ENCODE data around the gene RBM6.

The RBM6 gene

GRCh38 chr3:50118237-50118636 is 178.3 kb downstream of the RBM6 start:
- H3K27ac ChIP-seq (ENCODE audit: low read depth, low read length, poor library complexity, severe bottlenecking): no peak overlapping the region

GRCh38 chr3:50119786-50120185 is 179.8 kb downstream of the RBM6 start:
- no peak overlapping the region for H3K9ac ChIP-seq (ENCODE audit: low read length)
- H3K36me3 ChIP-seq (ENCODE audit: insufficient read depth, low read length): peaks cover 73% of the 10 kb centered on the region
- TF ChIP-seq CTCF (IDR thresholded peaks at IDR 0.05; ENCODE audit: low read length): no peak
- no peak for TF ChIP-seq EZH2 (IDR thresholded peaks at IDR 0.05; ENCODE audit: borderline replicate concordance, low read length)
- no peak overlapping the region for H3K4me3 ChIP-seq (ENCODE audit: low read depth, low read length, poor library complexity, severe bottlenecking)
- H3K9me2 ChIP-seq (ENCODE audit: low read depth, low read length): no peaks in the 10 kb centered on the region
- H3K79me2 ChIP-seq (ENCODE audit: insufficient read depth, low read length): no peaks in the 10 kb centered on the region
- no peak overlapping the region for H3K27ac ChIP-seq (ENCODE audit: low read depth, low read length, poor library complexity, severe bottlenecking)
- H3K27me3 ChIP-seq (ENCODE audit: insufficient read depth, low read length): no peaks in the 10 kb centered on the region
- no peak overlapping the region for H2AFZ ChIP-seq (ENCODE audit: low read length)
- H3F3A ChIP-seq (ENCODE audit: insufficient read depth, low read length): no peaks in the 10 kb centered on the region
- H3K4me2 ChIP-seq (ENCODE audit: low read length): no peak overlapping the region
- no peaks in the 10 kb centered on the region for H3K4me1 ChIP-seq (ENCODE audit: insufficient read depth, low read length, severe bottlenecking)
- H4K20me1 ChIP-seq (ENCODE audit: insufficient read depth, low read length): no peaks in the 10 kb centered on the region
- H3K9me3 ChIP-seq (ENCODE audit: low read length): no peaks in the 10 kb centered on the region

More at GRCh38 chr3:50118237-50118636, 178.3 kb downstream of the RBM6 start:
- H3K4me3 ChIP-seq (ENCODE audit: low read depth, low read length, poor library complexity, severe bottlenecking): no peak overlapping the region
- H3K9ac ChIP-seq (ENCODE audit: low read length): no peak overlapping the region
- H3K9me3 ChIP-seq (ENCODE audit: low read length): no peaks in the 10 kb centered on the region
- H3K27me3 ChIP-seq (ENCODE audit: insufficient read depth, low read length): no peaks in the 10 kb centered on the region
- peaks cover 89% of the 10 kb centered on the region for H3K36me3 ChIP-seq (ENCODE audit: insufficient read depth, low read length)
- no peaks in the 10 kb centered on the region for H3K79me2 ChIP-seq (ENCODE audit: insufficient read depth, low read length)
- H2AFZ ChIP-seq (ENCODE audit: low read length): no peak overlapping the region
- H3F3A ChIP-seq (ENCODE audit: insufficient read depth, low read length): no peaks in the 10 kb centered on the region
- H3K9me2 ChIP-seq (ENCODE audit: low read depth, low read length): no peaks in the 10 kb centered on the region
- no peak overlapping the region for H3K4me2 ChIP-seq (ENCODE audit: low read length)
- TF ChIP-seq CTCF (IDR thresholded peaks at IDR 0.05; ENCODE audit: low read length): no peak
- TF ChIP-seq EZH2 (IDR thresholded peaks at IDR 0.05; ENCODE audit: borderline replicate concordance, low read length): no peak
- no peaks in the 10 kb centered on the region for H3K4me1 ChIP-seq (ENCODE audit: insufficient read depth, low read length, severe bottlenecking)
- no peaks in the 10 kb centered on the region for H4K20me1 ChIP-seq (ENCODE audit: insufficient read depth, low read length)

- Histone ChIP-seq H3K9me2 (ENCODE audit: low read depth, low read length) (no peaks in the 10 kb centered on the region), H3K4me3 (ENCODE audit: low read depth, low read length, poor library complexity, severe bottlenecking) (no peak overlapping the region), H3K4me2 (ENCODE audit: low read length) (no peak overlapping the region), H4K20me1 (ENCODE audit: insufficient read depth, low read length) (no peaks in the 10 kb centered on the region), H3K4me1 (ENCODE audit: insufficient read depth, low read length, severe bottlenecking) (no peaks in the 10 kb centered on the region), H2AFZ (ENCODE audit: low read length) (no peak overlapping the region), H3K27me3 (ENCODE audit: insufficient read depth, low read length) (no peaks in the 10 kb centered on the region), H3K9ac (ENCODE audit: low read length) (no peak overlapping the region), H3F3A (ENCODE audit: insufficient read depth, low read length) (no peaks in the 10 kb centered on the region), H3K79me2 (ENCODE audit: insufficient read depth, low read length) (no peaks in the 10 kb centered on the region), H3K9me3 (ENCODE audit: low read length) (no peaks in the 10 kb centered on the region), H3K36me3 (ENCODE audit: insufficient read depth, low read length) (peaks cover 66% of the 10 kb centered on the region), H3K27ac (ENCODE audit: low read depth, low read length, poor library complexity, severe bottlenecking) (no peak overlapping the region)
- no peak for TF ChIP-seq EZH2 (IDR thresholded peaks at IDR 0.05; ENCODE audit: borderline replicate concordance, low read length)
- TF ChIP-seq CTCF (IDR thresholded peaks at IDR 0.05; ENCODE audit: low read length): no peak
These were observed 180.6 kb downstream of the RBM6 start for GRCh38 chr3:50120364-50121071.

Measured in OCI-LY1 (cell line).